ENCODE data around the gene TEX22. TPM values are rescaled to one million over a fixed set of nuclear protein-coding genes. Genes with fewer than 3 reads are reported as not detected.
"Not testable (repeated sequence)": the region's sequence is repeated elsewhere in the genome, so short reads cannot be mapped to it uniquely, and the experiment has no call there.

TEX22 gene, protein sequence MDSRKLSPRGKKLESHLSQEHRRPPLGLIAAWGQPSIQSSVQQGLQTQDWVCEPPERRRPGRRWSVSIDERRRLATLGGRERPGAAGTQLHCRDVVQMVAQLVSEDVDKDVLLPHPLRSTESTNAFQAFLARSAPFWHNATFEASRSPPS
- 1 to 10 TPM in 1 of 2 donors, under 1 TPM in 1; 0.49 to 1.3 TPM for total RNA-seq
- long read RNA-seq, partial matches to known transcripts, result 0 of 1 reads
- long read RNA-seq, other reads (novel, unspliced or antisense), result 1 of 1 reads

DNA sequence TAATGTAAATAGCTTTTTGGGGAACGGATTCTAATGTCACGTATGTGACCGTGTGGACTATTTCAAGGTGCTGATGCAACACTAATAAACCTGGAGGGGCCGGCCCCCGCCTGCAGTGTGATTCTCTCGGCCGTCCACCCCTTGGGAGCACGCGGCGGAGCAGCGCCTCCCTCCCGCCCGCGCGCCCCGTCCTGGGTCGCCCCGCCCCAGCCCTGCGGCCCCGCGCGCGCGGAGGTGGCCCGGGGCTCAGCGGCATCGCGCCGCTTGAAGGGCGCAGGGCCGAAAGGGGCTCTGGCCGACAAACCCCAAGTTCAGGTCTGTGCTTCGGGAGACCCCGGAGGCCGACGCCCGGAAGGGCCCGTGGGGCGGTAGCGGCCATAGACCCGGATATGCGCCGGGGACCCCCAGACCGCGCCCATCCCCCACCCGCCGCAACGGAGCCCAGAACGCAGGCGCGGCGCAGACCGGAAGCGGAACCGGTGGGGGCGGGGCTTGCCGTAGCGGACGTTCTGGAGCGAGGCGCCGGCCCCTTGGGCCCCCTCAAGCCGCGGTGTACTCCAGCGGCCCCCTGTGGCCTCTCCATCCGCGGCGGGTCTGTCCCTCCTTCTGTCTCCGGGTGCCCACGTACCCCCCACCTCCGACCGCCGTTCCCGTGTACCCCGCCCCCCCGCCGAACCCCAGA is at the start of gene TEX22:
Gene TEX22 (plus strand): TSS at position 495 of the 682 bp plus-strand sequence. CDS start 803 bp downstream, outside the sequence.
- intact Hi-C loops (cut with DNase I, micrococcal nuclease), result no loop called here
- DNase-seq (peak; percentile 83 to 97), ATAC-seq (peak; percentile 88)

DNA sequence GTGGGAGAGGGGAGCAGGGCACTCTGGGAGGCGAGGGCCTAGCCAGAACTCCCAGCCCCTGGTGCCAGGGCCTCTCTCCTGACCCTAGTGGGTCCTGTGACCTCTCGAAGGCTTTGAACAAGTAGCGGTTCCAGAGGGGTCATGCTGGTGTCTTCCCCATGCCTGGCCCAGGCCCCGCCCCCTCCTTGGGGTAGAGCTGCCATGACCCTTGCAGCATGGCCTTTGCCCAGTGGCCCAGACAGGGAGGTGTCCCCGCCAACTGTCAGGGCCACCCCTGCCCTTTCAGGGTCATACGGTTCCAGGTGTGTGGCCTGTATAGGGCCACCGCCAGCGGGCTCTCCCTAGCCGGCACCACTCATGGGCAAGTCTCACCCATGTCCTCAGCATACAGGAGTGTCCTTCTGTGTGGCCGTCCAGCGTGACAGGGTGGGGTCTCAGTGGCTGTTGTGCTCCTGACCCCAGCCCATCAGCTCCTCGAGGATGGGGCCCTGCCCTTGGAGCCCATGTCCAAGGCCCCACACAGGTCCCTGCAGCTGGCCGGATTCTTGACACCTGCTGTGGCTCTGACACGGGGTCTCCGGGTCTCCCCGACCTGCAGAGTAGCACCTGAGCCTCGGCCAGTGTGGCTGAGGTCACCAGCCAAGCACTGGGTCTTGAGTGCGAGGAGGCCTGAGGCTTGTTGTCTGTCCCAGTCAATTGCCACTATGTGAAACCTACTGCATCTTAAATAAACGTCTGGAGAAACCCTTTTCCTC is 49.2 kb upstream of the TEX22 start:
- ATAC-seq (no peak), DNase-seq (no peak)
- intact Hi-C loops (cut with DNase I, micrococcal nuclease), result loop anchor here in 1 of 2 donors (5.0 kb wide), 1 partner anchor 147 kb away; no protein-coding TSS in a partner anchor

DNA sequence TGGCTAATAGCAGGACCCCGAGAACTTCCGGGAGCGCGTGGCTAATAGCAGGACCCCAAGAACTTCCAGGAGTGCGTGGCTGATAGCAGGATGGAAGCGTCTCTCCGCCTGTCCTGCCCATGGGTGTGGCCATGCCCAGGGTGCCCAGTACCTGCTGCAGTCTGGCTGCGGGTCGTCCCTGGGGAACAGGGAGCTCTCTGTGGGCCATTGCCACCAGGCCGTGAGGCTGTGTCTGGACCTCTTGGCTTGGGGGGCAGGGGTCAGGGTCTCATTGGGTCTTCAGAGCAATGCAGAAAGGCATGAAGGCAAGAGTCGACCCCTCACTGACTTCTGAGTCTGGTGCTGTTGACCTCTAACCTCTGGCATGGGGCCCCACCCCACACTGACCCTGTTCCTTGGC is 48.3 kb upstream of the TEX22 start:
- intact Hi-C loops (cut with DNase I, micrococcal nuclease), result loop anchor here in 1 of 2 donors (5.0 kb wide), 1 partner anchor 148 kb away; no protein-coding TSS in a partner anchor
- ATAC-seq, result no peak

DNA sequence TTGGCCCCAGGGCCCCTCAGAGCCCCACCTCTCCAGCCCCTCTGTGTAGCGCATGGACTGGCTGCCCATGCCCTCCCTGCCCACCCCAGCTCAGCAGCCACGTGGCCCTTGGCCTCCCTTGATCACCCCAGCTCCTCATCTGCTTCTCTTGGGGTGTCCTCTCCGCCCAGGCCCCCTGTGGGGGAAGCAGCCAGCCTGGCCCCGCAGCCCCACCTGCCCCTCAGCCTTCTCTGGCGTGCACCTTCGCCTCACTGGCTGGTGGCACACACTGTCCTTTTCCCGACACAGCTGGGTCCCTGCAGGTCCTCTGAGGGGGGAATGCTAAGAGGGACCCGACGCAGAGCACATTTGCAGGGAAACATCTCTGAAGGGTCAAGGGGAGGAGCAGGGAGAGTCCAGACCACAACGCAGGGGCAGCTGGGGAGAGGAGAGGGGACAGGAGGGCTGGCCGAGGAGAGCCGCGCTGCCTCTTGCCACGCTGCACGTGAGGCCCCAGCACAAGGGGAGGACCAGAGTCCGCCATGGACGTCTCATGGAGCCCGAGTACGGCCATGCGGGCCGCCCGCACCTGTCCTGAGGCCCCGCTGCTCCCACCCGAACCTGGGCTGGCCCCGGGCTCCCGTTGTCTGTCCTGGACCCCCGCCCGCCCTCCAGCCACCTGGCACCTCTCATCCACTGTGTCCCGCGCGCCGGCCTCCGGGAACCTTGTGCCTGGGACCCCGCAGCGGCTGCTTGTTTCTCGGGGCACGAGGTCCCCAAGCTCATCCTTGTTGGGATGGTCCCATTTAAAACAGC is 47.7 kb upstream of the TEX22 start:
- ATAC-seq, result no peak
- intact Hi-C loops (cut with DNase I, micrococcal nuclease), result no loop called here
- DNase-seq, result no peak

More for the DNA sequence above, 48.3 kb upstream of the TEX22 start:
- no peak for DNase-seq

DNA sequence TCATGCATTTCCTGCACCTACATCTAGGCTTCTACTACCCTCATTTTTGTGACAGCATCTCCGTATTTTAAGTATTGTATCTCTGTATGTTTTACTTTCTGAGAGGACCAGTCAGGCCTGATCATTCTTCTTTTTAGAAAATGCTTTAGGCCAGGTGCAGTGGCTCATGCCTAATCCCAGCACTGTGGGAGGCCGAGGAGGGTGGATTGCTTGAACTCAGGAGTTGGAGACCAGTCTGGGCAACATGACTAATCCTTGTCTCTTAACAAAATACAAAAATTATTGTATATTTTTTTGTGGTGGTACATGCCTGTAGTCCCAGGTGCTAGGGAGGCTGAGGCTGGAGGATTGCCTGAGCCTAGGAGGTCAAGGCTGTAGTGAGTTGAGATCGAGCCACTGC is 46.9 kb upstream of the TEX22 start:
- ATAC-seq (no peak), DNase-seq (no peak)
- intact Hi-C loops (cut with DNase I, micrococcal nuclease), result no loop called here

DNA sequence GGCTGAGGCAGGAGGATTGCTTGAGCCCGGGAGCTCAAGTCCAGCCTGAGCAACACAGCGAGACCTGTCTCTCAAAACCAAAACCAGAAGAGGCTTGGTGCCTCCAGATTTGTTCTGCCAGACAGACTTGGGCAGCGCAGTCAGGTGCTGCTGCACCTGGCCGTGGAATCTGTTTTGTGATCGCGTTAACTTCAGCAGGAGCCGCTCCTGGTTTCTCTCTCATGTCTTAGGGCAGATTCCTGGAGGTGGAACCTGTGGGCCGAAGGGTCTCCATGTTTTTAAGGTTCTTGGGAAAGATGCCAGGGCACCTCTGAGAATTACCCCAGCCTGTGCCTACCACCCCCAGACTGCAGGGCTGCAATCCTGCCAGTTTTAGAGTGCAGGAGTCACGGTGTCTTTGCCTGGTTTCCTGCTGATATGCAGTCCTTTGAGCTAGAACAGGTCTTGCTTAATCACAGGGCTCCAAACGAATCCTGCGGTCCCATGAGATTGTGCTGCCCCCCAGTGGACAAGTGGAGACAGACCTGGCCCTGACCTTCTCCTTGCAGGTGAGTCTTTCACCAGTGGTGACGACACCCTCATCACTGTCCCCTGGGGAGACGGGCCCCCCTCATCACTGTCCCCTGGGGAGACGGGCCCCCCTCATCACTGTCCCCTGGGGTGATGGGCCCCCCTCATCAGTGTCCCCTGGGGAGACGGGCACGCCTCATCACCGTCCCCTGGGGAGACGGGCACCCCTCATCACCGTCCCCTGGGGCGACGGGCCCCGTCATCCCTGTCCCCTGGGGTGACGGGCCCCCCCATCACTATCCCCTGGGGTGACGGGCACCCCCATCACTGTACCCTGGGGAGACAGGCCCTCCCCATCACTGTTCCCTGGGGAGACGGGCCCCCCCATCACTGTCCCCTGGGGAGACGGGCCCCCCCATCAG is 46.2 kb upstream of the TEX22 start:
- DNase-seq, result peak; percentile 76 to 87
- ATAC-seq, result peak; percentile 96
- intact Hi-C loops (cut with DNase I, micrococcal nuclease), result no loop called here

DNA sequence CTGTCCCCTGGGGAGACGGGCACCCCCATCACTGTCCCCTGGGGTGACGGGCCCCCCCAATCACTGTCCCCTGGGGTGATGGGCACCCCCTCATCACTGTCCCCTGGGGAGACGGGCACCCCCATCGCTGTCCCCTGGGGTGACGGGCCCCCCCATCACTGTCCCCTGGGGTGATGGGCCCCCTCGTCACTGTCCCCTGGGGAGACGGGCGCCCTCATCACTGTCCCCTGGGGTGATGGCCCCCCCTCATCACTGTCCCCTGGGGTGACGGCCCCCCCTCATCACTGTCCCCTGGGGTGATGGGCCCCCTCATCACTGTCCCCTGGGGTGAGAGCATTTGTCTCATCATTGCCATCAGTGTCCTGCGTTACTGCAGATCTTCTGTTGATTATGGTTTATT is 45.2 kb upstream of the TEX22 start:
- ATAC-seq, result no peak
- DNase-seq, result no peak
- intact Hi-C loops (cut with DNase I, micrococcal nuclease), result no loop called here

DNA sequence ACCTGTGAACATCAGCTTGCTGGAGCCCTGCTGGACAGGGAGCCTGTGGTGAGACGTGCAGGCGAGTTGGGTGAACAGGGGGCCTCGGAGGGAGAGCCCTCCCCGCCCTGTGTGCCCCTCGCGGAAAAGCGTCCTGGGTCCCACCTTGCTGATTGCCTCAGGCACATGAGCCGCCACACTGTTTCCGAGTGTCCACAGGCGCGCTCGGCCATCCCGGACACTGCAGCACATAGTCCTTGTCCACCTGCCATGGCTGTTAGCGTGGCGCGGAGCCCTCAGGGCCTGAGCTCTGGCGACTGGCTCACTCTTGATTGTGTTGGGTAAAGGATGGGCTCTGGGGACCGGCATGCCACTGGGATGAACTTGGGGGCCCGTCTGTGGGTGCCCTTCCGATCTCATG is 43.8 kb upstream of the TEX22 start:
- intact Hi-C loops (cut with DNase I, micrococcal nuclease), result no loop called here
- ATAC-seq, result no peak
- no peak for DNase-seq

DNA sequence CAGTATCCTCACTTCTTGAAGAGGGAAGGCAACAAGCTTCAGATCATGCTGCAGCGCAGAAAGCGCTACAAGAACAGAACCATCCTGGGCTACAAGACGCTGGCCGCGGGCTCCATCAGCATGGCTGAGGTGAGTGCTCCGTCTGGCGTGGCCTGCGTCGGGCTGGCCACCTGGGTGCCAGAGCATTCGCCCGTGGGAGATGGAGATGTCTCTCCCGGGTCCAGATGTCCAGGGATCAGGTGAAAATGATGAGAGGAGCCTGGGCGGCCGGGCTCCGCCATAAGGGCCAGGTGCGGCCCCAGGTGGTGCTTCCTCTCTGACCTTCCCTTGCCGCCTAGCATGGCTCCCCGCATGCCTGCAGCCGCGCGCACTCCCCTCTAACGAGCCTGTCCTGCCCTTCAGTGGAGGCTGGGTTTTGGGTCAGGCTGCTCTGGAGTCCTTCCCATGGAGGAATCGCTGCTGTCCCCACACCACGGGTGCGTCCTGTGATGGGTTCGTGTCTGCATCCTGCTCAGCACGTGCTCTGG is 43.2 kb upstream of the TEX22 start:
- intact Hi-C loops (cut with DNase I, micrococcal nuclease), result no loop called here
- DNase-seq (no peak), ATAC-seq (no peak)

DNA sequence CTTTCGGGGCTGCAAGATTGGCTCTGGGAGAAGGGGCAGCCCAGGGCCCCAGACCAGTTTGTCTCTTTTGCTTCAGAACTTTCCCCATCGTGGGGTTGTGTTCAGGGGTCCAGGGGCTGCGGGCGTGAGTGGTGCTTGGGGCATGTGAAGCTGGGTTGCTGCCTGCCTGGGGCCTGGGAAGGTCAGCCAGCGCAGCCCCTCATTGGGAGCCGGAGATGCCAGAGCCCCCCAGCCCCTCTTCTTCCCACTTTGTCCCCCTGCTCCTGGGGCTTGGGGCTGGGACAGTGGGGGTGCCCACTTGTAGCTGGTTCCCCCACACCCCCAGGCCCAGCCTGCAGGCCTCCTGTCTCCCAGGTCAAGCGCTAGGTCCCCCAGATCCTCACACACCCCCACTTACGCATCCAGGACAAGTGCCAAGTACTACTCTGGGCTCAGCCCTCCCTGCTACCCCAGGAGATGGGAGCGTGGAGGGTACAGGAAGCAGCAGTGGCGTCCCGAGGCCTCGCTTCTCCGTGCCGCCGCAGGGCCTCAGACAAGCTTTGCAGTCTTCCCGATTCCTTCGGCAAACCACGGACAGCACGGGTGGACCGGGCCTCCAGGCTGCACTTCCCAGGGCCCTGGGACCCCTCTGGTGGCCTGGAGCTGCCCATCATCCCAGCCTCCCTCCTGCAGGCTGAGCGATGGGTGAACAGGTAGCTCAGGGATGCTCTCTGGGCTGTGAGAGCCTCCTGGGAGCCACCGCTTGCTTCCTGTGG is 42.3 kb upstream of the TEX22 start:
- DNase-seq (no peak), ATAC-seq (no peak)
- intact Hi-C loops (cut with DNase I, micrococcal nuclease), result no loop called here

DNA sequence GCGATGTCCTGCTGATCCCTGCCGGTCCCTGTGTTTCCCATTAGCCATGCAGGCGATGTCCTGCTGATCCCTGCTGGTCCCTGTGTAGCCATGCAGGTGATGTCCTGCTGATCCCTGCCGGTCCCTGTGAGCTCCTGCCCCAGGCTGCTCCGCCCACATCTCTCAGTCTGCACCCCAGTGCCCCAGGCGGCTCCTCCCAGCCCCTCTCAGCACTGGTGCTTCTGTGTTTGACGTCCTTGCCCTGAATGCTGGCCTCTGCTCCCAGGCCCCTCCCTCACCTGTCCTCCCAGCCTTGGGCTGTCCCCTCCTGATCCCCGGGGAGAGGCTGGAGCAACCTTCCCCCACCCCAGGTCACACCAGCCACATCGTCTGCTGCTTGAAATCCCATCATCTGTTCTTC is 41.4 kb upstream of the TEX22 start:
- ATAC-seq (no peak), DNase-seq (no peak)
- intact Hi-C loops (cut with DNase I, micrococcal nuclease), result no loop called here

DNA sequence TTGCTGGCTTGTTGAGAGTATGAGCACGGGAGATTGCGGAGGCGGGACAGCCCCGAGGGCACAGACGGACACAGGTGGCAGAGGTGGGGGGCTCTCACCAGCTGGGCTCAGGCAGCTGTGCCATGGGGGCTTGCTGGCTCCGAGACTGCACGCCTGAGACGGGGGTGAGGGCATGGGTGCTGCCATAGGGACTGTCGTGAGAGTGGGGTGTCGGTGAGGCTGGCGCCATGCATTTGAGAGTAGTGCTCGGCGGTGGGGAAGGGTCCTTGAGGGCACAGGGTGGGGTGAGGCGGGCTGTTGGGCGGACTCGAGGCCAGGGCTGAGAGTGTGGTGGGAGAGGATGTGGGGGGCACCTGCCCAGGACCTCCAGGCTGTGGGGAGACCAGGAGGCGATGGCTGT is 40.7 kb upstream of the TEX22 start:
- DNase-seq (no peak), ATAC-seq (no peak)
- intact Hi-C loops (cut with DNase I, micrococcal nuclease), result no loop called here

DNA sequence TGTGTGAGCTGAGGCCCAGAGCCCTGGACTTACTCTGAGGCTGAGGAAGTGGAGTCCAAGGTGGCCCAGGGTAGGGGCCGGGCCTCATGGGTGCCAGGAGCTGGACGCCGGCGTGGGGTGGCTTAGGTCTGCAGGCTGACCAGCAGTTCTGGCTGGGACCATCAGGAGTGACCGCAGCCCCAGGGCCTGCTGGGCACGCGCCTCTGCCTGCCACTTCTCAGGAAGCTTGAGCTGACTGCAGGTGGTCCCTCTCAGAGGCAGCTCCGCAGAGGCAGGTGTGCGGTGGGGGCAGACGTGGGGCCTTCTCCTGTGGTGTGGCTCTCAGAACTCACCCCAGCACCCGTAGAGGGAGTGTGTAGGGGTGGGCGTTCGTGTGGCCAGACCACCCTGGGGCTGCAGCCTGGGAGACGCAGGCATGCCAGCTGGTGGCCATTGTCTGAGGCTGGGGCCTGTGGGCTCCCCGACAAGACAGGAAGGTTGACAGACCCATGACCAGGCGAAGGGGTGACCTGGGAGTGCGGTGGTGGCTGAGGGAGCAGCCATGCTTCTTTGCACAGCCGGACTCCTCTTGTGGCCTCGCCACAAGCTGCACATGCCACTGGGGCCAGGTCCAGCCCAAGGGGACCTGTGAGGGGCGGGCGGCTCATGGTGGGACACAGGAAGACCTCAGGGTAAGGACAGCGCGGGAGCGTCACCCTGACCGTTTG is 40.0 kb upstream of the TEX22 start:
- intact Hi-C loops (cut with DNase I, micrococcal nuclease), result no loop called here
- DNase-seq (no peak), ATAC-seq (no peak)

DNA sequence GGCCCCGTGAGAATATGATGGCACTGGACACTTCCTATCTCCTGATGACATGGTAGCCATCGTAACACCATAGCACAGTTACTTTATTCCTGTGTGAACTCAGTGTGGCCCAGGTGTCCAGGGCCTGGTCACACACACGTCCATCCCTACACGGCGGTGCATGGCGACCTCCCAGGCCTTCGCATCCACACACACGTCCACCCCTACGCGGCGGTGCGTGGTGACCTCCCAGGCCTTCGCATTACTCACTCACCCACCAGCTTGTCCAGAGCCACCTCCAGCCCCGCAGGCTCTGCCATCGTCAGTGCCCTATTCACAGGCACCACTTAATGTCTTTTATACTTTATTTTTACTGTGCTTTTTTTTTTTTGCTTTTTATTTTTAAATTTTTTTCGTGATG is 39.4 kb upstream of the TEX22 start:
- intact Hi-C loops (cut with DNase I, micrococcal nuclease), result no loop called here
- DNase-seq (no peak), ATAC-seq (no peak)

DNA sequence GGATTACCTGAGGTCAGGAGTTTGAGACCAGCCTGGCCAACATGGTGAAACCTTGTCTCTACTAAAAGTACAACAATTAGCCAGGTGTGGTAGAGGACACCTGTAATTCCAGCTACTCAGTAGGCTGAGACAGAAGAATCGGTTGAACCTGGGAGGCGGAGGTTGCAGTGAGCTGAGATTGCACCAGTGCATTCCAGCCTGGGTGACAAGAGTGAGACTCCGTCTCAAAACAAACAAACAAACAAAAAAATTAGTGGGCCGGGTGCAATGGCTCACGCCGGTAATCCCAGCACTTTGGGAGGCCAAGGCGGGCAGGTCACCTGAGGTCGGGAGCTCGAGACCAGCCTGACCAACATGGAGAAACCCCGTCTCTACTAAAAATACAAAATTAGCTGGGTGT is 36.9 kb upstream of the TEX22 start:
- intact Hi-C loops (cut with DNase I, micrococcal nuclease); ATAC-seq; DNase-seq: not testable (repeated sequence)

DNA sequence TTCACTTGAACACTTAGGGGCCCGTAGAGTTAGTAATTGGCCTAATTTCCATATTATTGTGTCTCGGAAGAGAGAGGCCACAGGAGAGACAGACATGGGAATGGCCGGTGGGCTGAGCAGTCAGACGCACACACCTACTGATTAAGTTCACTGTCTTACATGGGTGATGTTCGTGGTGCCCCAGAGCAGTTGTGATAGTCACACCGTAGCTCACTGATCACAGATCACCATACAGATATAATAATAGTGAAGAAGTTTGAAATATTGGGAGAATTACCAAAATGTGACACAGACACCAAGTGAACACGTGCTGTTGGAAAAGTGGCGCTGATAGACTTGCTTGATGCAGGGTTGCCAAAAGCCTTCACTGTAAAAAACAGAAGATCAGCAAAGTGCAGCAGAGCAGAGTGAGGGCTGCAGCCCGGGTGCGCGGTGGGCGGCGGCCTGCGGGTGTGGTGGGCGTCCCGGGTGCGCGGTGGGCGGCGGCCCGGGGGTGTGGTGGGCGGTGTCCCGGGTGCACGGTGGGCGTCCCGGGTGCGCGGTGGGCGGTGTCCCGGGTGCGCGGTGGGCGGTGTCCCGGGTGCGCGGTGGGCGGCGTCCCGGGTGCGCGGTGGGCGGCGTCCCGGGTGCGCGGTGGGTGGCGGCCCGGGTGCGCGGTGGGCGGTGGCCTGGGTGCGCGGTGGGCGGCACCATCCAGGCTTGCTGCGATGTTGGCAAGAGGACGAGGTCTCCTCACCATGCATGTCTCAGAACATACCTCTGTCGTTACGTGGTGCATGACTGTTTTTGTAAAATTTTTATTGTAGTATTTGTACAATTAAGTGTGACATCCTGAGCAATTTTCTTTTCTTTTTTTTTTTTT is 34.3 kb upstream of the TEX22 start:
- intact Hi-C loops (cut with DNase I, micrococcal nuclease), result no loop called here
- DNase-seq, result peak in 1 of 2 donors; percentile 48
- ATAC-seq, result peak; percentile 66

All from left colon (tissue), 2 donors.